H1 (cell line): ENCODE data around the gene AVP. TPM values are rescaled to one million over a fixed set of nuclear protein-coding genes. Genes with fewer than 3 reads are reported as not detected.

Source experiments
- CTCF ChIA-PET: fragments of 300-600 bp; sonication (Branson Sonifier 250); formaldehyde crosslinking; loops from one replicate; lab custom pipeline; 2021; ENCODE audit not compliant: partially characterized antibody; lab: Charles Lee
- POLR2A ChIA-PET: fragments of 300-600 bp; sonication (Branson Sonifier 250); formaldehyde crosslinking; loops from one replicate; lab custom pipeline; 2021; ENCODE audit warnings: inconsistent platforms; ENCODE audit not compliant: partially characterized antibody; lab: Charles Lee
- DNase-seq, 2 experiments: peaks; one replicate each; pipeline versions ENCODE4 v3.0.0 to v3.0.0-alpha.2; 2010 to 2022; ENCODE audit warnings: low spot score in 2 of 2, low read depth in 1 of 2, mixed read lengths in 1 of 2
- FAIRE-seq: peaks from 2 replicates; lab custom pipeline; 2011; peaks lifted over from hg19 to GRCh38; lab: Jason Lieb, UNC
- H2AFZ ChIP-seq: 2 replicates; pipeline ENCODE4 v1.8.1; 2012; ENCODE audit warnings: low read length, inconsistent platforms
- H2AK5ac ChIP-seq: 2 replicates; pipeline ENCODE4 v1.6.1; 2013; ENCODE audit warnings: low read depth, low read length
- H2BK120ac ChIP-seq: replicated peaks from 2 replicates; pipeline ENCODE3; 2013; ENCODE audit warnings: low read depth, low read length, inconsistent platforms
- H2BK12ac ChIP-seq: 2 replicates; pipeline ENCODE4 v1.6.1; 2013; ENCODE audit warnings: low read depth, low read length
- H2BK15ac ChIP-seq: 2 replicates; pipeline ENCODE4 v1.6.1; 2013; ENCODE audit warnings: low read length
- H2BK20ac ChIP-seq: 2 replicates; pipeline ENCODE4 v1.6.1; 2013; ENCODE audit warnings: low read length
- H2BK5ac ChIP-seq: 2 replicates; pipeline ENCODE4 v1.6.1; 2013; ENCODE audit warnings: low read depth, low read length
- H3K14ac ChIP-seq: 2 replicates; pipeline ENCODE4 v1.6.1; 2013; ENCODE audit warnings: inconsistent platforms; ENCODE audit not compliant: insufficient read length
- H3K18ac ChIP-seq: 2 replicates; pipeline ENCODE4 v1.6.1; 2013; ENCODE audit warnings: low read length; ENCODE audit errors: extremely low read depth
- H3K23ac ChIP-seq: 2 replicates; pipeline ENCODE4 v1.6.1; 2013; ENCODE audit warnings: inconsistent platforms; ENCODE audit not compliant: insufficient read length
- H3K23me2 ChIP-seq: 2 replicates; pipeline ENCODE4 v1.6.1; 2013; ENCODE audit warnings: low read depth, low read length
- H3K27ac ChIP-seq: 2 replicates; pipeline ENCODE4 v1.6.1; 2011; ENCODE audit warnings: low read depth, low read length, inconsistent platforms
- H3K27me3 ChIP-seq, 4 experiments: replicated peaks in 1 of 4; 1 replicate in 1 of 4; 2 replicates in 3 of 4; pipeline versions ENCODE4 v1.6.1 to v1.8.1; 2011 to 2013; ENCODE audit warnings: low read length in 3 of 4, mild to moderate bottlenecking in 3 of 4, inconsistent platforms in 2 of 4, mixed read lengths in 2 of 4, moderate library complexity in 1 of 4; ENCODE audit not compliant: control insufficient read depth in 3 of 4, insufficient read depth in 3 of 4; ENCODE audit errors: extremely low read depth in 1 of 4
- H3K36me3 ChIP-seq, 4 experiments: 2 replicates each; pipeline versions ENCODE4 v1.6.1 to v1.8.1; 2011 to 2013; ENCODE audit warnings: mild to moderate bottlenecking in 4 of 4, low read length in 3 of 4, moderate library complexity in 2 of 4, control low read depth in 1 of 4, inconsistent platforms in 1 of 4; ENCODE audit not compliant: insufficient read depth in 4 of 4, control insufficient read depth in 2 of 4
- H3K4ac ChIP-seq: replicated peaks from 2 replicates; pipeline ENCODE3; 2013; ENCODE audit warnings: low read length, low read depth, mixed read lengths, inconsistent platforms; ENCODE audit not compliant: insufficient read length
- H3K4me1 ChIP-seq, 4 experiments: replicated peaks in 1 of 4; 1 replicate in 1 of 4; 2 replicates in 3 of 4; pipeline versions ENCODE4 v1.6.1 to v1.8.1; 2011 to 2013; ENCODE audit warnings: low read length in 3 of 4, inconsistent platforms in 2 of 4, mixed read lengths in 1 of 4; ENCODE audit not compliant: insufficient read depth in 4 of 4, control insufficient read depth in 3 of 4
- H3K4me2 ChIP-seq, 2 experiments: 2 replicates each; pipeline versions ENCODE4 v1.6.1 to v1.8.1; 2011 to 2013; ENCODE audit warnings: low read depth in 2 of 2, low read length in 2 of 2, control low read depth in 1 of 2, inconsistent platforms in 1 of 2, mild to moderate bottlenecking in 1 of 2; ENCODE audit not compliant: insufficient read depth in 1 of 2
- H3K4me3 ChIP-seq, 4 experiments: fragments of 200-600, 300-600 bp in 1 of 4; sonication (generic), shearing (Covaris generic), sonication (Bioruptor Twin) in 1 of 4; 2 replicates each; pipeline versions ENCODE4 v1.5.1 to v1.8.1; 2011 to 2016; ENCODE audit warnings: low read length in 4 of 4, low read depth in 3 of 4, control low read depth in 2 of 4, inconsistent platforms in 2 of 4, mild to moderate bottlenecking in 2 of 4, mixed read lengths in 1 of 4, moderate library complexity in 1 of 4; ENCODE audit not compliant: insufficient read depth in 2 of 4; ENCODE audit errors: extremely low read depth in 1 of 4
- H3K56ac ChIP-seq: replicated peaks from 2 replicates; pipeline ENCODE3; 2013; ENCODE audit warnings: low read depth, mild to moderate bottlenecking, mixed read lengths, low read length, inconsistent platforms; ENCODE audit not compliant: insufficient read length
- H3K79me1 ChIP-seq: 2 replicates; pipeline ENCODE4 v1.6.1; 2013; ENCODE audit warnings: low read depth, low read length, control low read depth
- H3K79me2 ChIP-seq, 2 experiments: 2 replicates each; pipeline versions ENCODE4 v1.6.1 to v1.8.1; 2012 to 2013; ENCODE audit warnings: low read length in 2 of 2, mild to moderate bottlenecking in 2 of 2, inconsistent platforms in 1 of 2; ENCODE audit not compliant: insufficient read depth in 2 of 2, control insufficient read depth in 1 of 2
- H3K9ac ChIP-seq, 4 experiments: replicated peaks in 1 of 4; 1 replicate in 1 of 4; 2 replicates in 3 of 4; pipeline versions ENCODE4 v1.6.1 to v1.8.1; 2011 to 2013; ENCODE audit warnings: low read depth in 3 of 4, low read length in 3 of 4, control low read depth in 2 of 4, mild to moderate bottlenecking in 2 of 4, moderate library complexity in 2 of 4, inconsistent platforms in 1 of 4; ENCODE audit errors: extremely low read depth in 1 of 4
- H3K9me3 ChIP-seq, 2 experiments: 2 replicates each; pipeline versions ENCODE4 v1.6.1 to v1.8.1; 2012 to 2013; ENCODE audit warnings: mild to moderate bottlenecking in 2 of 2, moderate library complexity in 2 of 2, control low read depth in 1 of 2, inconsistent platforms in 1 of 2, low read depth in 1 of 2, low read length in 1 of 2, mixed read lengths in 1 of 2; ENCODE audit not compliant: insufficient read depth in 2 of 2
- H4K20me1 ChIP-seq, 2 experiments: replicated peaks in 1 of 2; 2 replicates each; pipeline versions ENCODE3 to v1.8.1; 2011 to 2013; ENCODE audit warnings: inconsistent platforms in 2 of 2, low read length in 2 of 2, mild to moderate bottlenecking in 1 of 2; ENCODE audit not compliant: insufficient read depth in 2 of 2, control insufficient read depth in 1 of 2
- H4K5ac ChIP-seq: 2 replicates; pipeline ENCODE4 v1.6.1; 2013; ENCODE audit warnings: low read length, low read depth, mixed read lengths, inconsistent platforms; ENCODE audit not compliant: insufficient read length
- H4K8ac ChIP-seq: 2 replicates; pipeline ENCODE4 v1.8.0; 2013; ENCODE audit warnings: mild to moderate bottlenecking, moderate library complexity, low read length, inconsistent platforms; ENCODE audit not compliant: insufficient read depth; ENCODE audit errors: extremely low read depth
- H4K91ac ChIP-seq: replicated peaks from 2 replicates; pipeline ENCODE3; 2013; ENCODE audit warnings: low read length, mixed read lengths, inconsistent platforms; ENCODE audit not compliant: insufficient read length
- CHD2 ChIP-seq: IDR thresholded peaks from 2 replicates; pipeline ENCODE4 v1.6.1; 2012; ENCODE audit warnings: low read length, improper control_type of control experiment
- WGBS, 2 experiments: shearing (Covaris generic) in 1 of 2; methylation state at CpG; one replicate each; pipeline versions ENCODE4 v1.1.6 to v1.1.7; 2013 to 2015; ENCODE audit warnings: low lambda C conversion rate in 2 of 2, mixed read lengths in 2 of 2, inconsistent platforms in 1 of 2, low coverage in 1 of 2, missing lambda C conversion rate in 1 of 2; ENCODE audit not compliant: insufficient replicate concordance in 2 of 2, insufficient coverage in 1 of 2, insufficient read length in 1 of 2; ENCODE audit errors: extremely low coverage in 1 of 2, missing lambda C conversion rate in 1 of 2; 5-methylcytosine and 5-hydroxymethylcytosine counted together
- polyA plus RNA-seq, 7 experiments: library from polyadenylated mRNA; depleted of rRNA in 3 of 7; stranded (reverse) in 5 of 7; unstranded in 2 of 7; fragments of >200 nt in 5 of 7; fragments of 200-250 nt in 2 of 7; gene quantifications; 1 replicate in 5 of 7; 2 replicates in 1 of 7; 4 replicates in 1 of 7; pipeline versions ENCODE4 v1.2.1 to v1.2.3, GENCODE V29; 2011 to 2013; ENCODE audit warnings: missing spikeins in 2 of 7, mixed read lengths in 2 of 7
- total RNA-seq: library from RNA; stranded (reverse); fragmentation: NEBNext Ultra II Directional; extraction: Animal tissue kit (Norgen Biotek cat#: 25700); gene quantifications from 2 replicates; pipeline ENCODE4 v1.2.1, GENCODE V29; 2021

The AVP gene
- total and polyA plus RNA-seq, 2 of the 8 experiments (the other 6 are each of a cell fraction or from before 2014, with no cell fraction given): 0.18 TPM; not detected in 1

DNA sequence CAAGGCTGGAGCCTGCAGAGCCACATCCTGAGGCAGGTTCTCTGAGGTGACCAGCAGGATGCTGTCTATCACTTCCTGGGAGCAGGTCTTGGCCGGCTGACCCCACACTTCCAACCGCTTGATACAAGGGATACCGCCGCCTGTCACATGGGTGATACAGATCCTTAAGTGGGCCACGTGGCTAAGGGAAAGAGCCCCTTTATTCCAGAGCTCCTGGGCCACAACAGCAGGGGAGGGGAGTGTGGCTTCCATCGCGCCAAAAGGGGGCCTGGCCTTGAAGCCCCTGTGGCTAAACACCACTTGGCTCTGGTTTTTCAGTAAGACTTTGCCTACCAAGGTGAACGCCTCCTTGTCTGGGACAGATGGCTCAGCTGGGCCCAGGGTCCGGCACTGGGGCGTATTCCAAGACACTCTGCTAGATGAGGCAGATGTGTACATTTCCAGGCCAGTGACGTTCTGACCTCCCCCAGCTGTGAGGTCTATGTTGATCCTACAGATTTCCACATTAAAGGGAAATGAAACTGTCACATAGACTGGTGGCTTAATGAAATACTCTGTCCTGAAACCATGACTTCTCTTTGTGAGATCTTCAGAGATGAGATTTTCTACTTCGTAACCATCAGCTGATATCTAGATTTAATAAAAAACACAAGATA, 37.6 kb upstream of the AVP start:
- no peak overlapping the region for H3K27ac ChIP-seq
- WGBS, 2 experiments: 95% methylated on average over 12 of the region's 12 CpGs; no CpG with 5 or more reads in 1 of the 2 experiments
- no peak overlapping the region for H2BK20ac ChIP-seq
- H4K91ac ChIP-seq: no peak overlapping the region
- no peak overlapping the region for H4K5ac ChIP-seq
- H2BK15ac ChIP-seq: no peak overlapping the region
- no peak overlapping the region for H2BK120ac ChIP-seq
- no peak overlapping the region for H2BK12ac ChIP-seq
- no peak for TF ChIP-seq CHD2
- DNase-seq: no peak
- no peak overlapping the region for H2AFZ ChIP-seq
- no peak overlapping the region for H3K23ac ChIP-seq
- H3K9ac ChIP-seq: no peak overlapping the region
- H3K36me3 ChIP-seq: peaks cover 0 to 25% (median 2%) of the 10 kb centered on the region in 4 experiments; a peak in 3 of 8 replicates
- FAIRE-seq: no peak
- no peaks in the 10 kb centered on the region for H3K79me1 ChIP-seq
- no peaks in the 10 kb centered on the region for H3K4me1 ChIP-seq
- H3K14ac ChIP-seq: no peak overlapping the region
- no peaks in the 10 kb centered on the region for H4K20me1 ChIP-seq
- peaks cover 2% of the 10 kb centered on the region; the same call in 1 of the 2 replicates for H3K23me2 ChIP-seq
- peaks cover 17 to 37% of the 10 kb centered on the region in 2 experiments for H3K9me3 ChIP-seq
- H3K4me3 ChIP-seq: no peak overlapping the region
- no peak overlapping the region for H3K4me2 ChIP-seq
- no peak overlapping the region for H2BK5ac ChIP-seq
- H3K4ac ChIP-seq: no peak overlapping the region
- H3K56ac ChIP-seq: no peak overlapping the region
- H3K79me2 ChIP-seq: no peaks in the 10 kb centered on the region
- H2AK5ac ChIP-seq: no peak overlapping the region
- no peak overlapping the region for H4K8ac ChIP-seq
- POLR2A ChIA-PET: no interaction called here
- CTCF ChIA-PET: interaction anchor here (0.7 to 1.3 kb wide), 3 partner anchors 9 to 128 kb away, joined by 3 read pairs; partner anchors contain the start of genes FASTKD5 and UBOX5
- no peaks in the 10 kb centered on the region for H3K27me3 ChIP-seq
- H3K18ac ChIP-seq: no peak overlapping the region
